GM21381 (cell line): Measurements from ENCODE around the gene SPACA4.
"Not testable (repeated sequence)": the region's sequence is repeated elsewhere in the genome, so short reads cannot be mapped to it uniquely, and the experiment has no call there.

ENCODE experiments used
- ATAC-seq: cut with Tn5 transposase; IDR thresholded peaks from one replicate; pipeline ENCODE4 v1.9.1; 2021; ENCODE audit warnings: mild to moderate bottlenecking, moderate library complexity; ENCODE audit not compliant: unreplicated experiment

SPACA4 gene, protein sequence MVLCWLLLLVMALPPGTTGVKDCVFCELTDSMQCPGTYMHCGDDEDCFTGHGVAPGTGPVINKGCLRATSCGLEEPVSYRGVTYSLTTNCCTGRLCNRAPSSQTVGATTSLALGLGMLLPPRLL

DNA sequence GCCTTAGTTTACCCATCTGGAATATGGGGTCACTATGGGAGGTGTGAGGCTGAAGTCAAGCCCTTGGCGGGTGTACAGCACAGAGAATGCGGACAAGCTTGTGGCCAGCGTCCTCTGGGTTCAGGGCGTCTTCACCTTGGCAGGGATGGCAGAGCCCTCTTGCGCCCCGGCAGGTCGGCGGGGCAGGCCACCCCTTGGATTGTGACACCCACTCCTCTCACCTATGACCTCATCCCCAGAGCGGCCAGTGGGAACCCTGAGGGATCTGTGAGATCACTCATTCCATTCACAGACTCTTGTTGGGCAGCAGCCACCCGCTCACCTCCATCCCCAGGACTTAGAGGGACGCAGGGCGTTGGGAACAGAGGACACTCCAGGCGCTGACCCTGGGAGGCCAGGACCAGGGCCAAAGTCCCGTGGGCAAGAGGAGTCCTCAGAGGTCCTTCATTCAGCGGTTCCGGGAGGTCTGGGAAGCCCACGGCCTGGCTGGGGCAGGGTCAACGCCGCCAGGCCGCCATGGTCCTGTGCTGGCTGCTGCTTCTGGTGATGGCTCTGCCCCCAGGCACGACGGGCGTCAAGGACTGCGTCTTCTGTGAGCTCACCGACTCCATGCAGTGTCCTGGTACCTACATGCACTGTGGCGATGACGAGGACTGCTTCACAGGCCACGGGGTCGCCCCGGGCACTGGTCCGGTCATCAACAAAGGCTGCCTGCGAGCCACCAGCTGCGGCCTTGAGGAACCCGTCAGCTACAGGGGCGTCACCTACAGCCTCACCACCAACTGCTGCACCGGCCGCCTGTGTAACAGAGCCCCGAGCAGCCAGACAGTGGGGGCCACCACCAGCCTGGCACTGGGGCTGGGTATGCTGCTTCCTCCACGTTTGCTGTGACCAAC is at the start of gene SPACA4:
Gene SPACA4, plus strand, starts transcription at position 280 of the 896 bp plus-strand sequence. Its CDS starts 237 bp downstream, at position 517.
- no peak for ATAC-seq

DNA sequence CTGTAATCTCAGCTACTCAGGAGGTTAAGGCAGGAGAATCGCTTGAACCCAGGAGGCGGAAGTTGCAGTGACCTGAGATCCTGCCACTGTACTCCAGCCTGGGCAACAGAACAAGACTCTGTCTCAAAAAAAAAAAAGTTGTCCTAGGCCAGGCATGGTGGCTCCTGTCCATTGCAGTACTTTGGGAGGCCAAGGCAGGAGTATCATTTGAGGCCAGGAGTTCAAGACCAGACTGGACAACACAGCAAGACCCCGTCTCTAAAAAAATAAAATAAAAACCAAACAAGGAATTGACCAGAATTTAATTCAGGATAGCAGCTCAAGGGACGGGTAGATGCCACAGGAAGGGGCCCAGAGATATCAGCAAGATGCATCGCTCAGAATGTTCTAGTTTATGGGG is 49.7 kb upstream of the SPACA4 start:
- no peak for ATAC-seq

DNA sequence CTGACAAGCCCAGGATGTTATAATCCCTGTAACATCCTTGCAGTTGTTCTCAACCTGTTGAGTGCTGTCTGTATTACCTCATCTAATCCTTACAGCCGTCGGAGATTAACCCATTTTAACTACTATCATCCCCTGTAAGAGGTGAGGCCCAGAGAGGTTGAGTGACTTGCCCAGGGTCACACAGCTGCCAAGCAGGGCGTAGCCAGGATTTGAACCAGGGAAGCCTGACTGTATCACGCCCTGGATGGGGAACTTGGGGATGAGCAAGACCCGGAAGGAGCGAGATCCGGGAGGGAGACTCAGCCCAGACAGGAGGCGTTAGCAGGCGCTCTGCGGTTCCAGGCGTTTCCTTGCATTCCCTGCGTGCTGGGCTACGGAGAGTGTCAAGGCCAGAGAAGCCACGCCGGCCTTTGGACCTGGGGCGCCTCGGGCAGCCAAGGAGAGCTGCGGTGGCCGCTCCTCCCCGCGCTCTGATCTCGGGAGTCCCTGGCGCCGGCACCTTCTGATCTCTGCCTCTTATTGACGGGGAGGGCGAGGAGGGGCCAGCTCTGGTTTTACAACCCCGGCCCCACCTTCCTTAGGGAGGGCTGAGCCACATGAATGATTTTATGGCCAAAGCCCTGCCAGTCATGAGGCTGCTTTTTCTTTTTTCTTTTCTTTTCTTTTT is 48.4 kb upstream of the SPACA4 start:
- no peak for ATAC-seq

DNA sequence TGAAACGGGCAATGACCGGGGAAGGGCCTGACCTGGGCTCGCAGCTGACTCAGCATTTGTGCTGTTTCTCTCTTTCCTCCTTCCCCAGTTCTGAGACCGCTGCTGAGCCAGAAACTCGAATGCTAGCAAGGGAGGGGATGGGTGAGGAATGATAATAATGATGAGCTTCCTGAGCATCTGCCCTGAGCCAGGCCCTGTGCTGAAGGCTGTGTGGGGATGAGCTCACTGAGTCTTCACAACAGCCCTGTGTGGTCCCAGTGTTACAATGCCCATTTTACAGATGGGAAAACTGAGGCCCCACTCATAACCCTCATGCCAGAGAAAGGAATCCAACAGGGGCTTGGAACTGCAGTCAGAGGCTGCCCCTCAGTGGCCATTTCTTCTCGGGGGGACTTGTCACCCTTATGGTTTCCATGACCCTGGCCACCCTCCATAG is 46.4 kb upstream of the SPACA4 start:
- no peak for ATAC-seq

DNA sequence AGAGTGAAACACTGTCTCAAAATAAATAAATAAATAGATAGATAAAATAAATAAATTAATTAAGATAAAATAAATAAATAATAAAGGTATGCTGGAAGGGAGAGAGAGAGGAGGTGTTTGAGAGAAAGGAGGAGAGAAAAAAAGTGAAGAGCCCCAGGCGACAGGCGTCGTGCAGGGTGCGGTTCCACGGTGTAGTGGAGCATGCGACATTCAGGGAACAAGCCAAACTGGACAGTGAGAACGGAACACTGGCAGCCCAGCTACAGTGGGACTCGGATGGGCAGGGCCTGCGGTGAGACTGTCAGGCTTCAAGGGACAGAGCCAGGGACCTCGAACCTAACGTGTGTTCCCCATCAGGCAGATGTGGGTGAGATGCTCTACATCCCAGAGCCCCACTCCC is 45.1 kb upstream of the SPACA4 start:
- no peak for ATAC-seq

DNA sequence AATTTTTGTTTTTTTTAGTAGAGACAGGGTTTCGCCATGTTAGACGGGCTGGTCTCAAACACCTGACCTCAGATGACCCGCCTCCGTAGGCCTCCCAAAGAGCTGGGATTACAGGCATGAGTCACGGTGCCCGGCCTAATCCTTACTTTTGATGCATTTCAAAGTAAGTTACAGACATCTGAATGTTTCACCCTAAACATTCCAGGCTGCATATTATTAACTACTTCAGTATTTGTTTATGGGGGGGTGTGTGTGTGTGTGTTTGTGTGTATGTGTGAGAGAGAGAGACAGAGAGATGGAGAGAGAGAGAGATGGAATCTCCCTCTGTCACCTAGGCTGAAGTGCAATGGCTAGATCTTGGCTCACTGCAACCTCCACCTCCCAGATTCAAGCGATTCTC is 41.5 kb upstream of the SPACA4 start:
- no peak for ATAC-seq

DNA sequence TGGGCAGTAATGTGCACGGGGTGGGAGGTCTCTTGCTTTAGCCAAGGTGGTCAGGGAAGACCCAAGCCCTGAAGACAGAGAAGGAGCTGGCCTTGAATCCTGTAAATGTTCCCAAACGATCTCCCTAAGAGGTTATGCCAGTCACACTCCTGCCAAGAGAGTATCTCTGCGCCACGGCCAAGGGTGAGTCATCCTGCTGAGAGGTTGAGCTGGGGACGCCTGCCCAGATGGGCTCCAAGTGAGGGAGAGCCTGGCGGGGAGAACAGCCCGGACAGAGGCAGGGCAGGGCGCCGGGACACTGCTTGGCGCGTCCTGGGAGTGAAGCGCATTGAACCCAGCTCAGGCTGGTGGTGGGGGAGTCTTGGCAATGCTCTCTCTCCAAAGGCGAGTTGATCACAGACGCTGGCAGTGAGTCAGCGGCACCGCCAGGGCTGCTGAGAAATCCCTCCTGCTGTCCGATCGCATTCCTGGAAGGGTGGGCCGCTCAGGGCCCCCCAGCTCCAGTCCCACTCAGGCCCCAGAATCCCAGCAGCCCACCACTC is 38.1 kb upstream of the SPACA4 start:
- no peak for ATAC-seq

DNA sequence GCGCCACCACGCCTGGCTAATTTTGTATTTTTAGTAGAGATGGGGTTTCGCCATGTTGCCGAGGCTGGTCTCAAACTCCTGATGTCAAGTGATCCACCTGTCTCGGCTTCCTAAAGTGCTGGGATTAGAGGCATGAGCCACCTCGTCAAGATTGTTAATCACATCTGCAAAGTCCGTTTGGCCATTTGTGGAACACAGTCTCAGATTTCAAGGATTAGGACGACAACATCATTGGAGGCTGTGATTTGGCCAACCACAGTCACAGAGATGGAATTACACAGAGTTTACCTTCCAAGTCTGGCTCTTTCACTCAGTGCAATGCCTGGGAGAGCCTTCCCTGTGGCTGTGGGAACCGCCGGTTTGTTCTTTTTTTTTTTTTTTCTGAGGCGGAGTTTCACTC is 36.7 kb upstream of the SPACA4 start:
- no peak for ATAC-seq

DNA sequence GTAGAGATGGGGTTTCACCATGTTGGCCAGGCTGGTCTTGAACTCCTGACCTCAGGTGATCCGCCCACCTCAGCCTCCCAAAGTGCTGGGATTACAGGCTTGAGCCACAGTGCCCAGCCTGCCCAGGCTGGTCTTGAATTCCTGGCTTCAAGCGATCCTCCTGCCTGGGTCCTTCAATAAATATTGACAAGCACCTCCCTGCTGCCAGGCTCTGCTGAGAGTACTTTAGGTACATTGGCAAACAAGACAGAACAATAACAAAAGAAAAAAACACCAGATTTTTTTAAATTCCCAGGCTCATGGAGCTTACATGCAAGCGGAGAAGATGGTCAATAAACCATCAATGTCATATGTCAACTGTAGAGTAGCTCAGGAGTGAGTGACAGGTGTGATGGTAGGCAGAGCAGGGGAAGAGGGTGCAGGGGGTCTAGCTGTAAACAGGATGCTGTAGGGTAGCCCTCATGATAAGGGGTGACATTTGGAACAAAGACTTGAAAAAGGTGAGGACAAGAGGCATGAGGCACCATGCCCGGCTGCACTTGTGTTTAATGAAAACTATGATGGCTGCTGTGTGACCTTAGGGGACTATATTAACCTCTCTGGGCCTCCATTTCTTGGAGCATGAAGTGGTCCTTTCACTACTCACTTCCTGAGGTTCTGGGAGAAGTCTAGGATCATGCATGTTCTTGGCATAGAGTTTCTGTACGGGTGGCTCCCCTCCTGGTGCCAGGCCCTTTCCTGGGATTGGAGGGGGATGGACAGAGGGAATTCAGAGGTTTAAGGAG is 35.0 kb upstream of the SPACA4 start:
- ATAC-seq, result no peak

DNA sequence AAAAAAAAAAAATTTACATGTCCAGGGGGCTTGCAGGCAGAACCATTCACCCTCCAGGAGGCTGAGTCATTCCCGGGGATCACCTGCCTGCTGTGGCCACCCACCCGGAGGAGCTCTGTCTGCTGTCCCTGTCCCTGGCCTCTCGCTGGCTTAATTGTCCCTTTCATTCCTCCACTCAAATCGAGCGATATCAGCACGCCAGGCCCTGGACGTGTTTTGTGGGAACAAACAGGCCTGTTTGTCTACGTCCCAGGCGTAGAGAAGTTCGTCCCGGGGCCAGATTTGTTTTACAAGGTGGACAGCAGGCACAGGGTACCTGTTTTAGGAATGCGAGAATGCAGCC is 33.4 kb upstream of the SPACA4 start:
- no peak for ATAC-seq

DNA sequence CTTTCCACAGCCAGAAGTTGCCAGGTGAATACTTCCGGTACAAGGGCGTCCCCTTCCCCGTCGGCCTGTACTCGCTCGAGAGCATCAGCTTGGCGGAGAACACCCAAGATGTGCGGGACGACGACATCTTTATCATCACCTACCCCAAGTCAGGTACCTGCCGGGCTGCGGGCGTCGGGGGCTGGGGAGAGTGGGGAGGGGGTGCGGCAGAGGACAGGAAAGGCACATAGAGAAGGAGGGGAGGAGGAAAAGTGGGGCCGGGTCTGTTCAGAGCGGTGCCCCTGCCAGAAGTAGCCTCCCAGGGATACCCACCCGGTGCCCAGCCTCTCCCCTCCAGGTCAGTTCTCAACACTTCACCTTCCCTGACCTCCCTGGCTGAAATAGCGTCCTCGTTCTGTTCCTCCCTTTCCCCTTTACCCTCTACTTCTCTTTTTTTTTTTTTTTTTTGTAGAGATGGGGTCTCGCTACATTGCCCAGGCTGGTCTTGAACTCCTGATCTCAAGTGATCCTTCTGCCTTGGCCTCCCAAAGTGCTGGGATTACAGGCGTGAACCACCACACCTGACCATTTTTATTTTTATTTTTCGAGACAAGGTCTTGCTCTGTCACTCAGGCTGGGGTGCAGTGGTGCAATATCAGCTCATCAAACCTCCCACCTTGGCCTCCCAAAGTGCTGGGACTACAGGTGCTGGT is 30.5 kb upstream of the SPACA4 start:
- no peak for ATAC-seq

DNA sequence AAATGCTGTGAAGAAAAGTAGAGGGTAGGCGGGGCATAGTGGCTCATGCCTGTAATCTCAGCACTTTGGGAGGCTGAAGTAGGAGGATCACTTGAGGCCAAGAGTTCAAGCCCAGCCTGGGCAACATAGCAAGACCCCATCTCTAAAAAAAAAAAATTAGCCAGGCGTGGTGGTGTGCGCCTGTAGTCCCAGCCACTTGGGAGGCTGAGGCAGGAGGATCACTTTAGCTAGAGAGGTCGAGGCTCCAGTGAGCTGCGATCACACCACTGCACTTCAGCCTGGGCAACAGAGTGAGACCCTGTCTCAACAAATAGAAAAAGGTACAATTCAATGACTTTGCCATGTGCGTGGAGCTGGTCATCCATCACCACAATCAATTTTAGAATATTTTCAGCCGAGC is 28.6 kb upstream of the SPACA4 start:
- ATAC-seq, result not testable (repeated sequence)

DNA sequence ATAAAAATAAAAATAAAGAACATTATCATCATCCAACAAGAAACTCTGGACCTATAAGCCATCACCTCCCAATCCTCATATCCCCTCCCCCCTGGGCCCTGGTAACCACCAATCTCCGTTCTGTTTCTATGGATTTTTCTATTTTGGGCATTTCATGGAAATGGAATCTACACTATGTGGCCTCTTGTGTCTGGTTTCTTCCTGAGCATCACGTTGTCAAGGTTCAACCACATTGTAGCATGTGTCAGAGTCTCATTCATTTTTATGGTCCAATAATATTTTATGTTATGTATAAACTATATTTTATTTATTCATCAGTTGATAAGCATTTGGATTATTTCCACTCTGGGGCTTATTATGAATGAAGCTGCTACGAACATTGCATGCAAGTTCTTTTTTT is 27.7 kb upstream of the SPACA4 start:
- ATAC-seq, result no peak

DNA sequence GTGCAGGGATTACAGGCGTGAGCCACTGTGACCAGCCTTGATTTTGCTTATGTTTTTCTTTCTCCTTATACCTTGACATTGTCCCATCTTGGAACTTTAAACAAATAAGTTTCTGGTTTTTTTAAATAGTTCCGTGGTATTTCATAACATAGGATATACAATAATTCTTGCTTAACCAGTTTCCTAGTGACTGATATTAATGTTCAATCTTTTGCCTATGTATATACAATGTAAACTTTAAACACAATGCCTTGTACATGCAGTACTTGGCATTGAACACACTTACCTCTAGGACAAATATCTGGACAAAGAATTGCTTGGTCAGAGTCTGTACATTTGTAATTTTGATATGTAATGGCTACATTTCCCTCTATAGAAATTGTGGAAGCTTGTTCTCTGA is 24.4 kb upstream of the SPACA4 start:
- ATAC-seq, result no peak

DNA sequence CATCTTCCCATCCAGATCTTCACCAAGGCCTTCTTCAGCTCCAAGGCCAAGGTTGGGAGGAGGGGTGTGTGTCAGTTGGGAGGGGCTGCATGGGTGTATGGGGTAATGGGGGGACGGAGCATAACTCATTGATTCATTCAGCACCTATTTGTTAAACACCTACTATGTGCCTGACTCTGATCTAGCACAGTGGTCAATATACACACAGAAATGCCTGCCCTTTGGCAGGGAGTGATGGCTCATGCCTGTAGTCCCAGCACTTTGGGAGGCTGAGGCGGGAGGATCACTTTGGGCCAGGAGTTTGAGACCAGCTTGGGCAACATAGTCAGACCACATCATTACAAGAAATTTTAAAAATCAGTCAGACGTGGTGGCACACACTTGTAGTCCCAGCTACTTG is 19.2 kb upstream of the SPACA4 start:
- no peak for ATAC-seq

DNA sequence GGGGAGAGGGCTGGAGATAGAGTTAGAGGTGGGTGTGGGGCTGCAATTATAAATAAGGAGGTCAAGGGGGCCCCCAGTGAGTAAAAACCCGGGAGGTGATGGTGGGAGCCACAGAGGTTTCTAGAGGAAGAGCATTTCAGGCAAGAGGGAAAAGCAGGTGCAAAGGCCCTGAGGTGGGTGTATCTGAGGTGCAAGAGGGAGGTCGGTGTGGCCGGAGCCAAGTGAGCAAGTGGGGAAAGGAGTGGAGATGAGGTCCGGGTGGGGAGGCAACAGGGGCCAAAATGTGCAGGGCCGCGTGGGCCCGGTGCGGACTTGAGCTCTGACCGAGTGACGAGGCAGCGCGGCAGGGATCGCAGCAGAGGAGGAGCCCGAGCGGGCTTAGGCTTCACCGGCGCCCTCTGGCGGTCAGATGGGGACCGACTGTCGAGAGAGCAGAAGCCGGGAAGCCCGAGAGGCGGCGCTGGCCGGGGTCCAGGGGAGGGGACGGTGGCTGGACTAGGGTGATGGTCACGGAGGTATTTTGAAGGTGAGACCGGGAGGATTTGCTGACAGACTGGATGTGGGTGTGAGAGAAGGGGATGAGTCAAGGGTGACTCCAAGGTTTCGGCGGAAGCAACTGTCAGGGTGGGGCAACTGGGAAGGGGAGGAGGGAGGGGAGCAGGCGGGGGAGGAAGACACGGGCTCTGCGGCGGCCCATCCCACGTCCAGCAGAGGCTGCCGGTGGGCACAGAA is 17.7 kb upstream of the SPACA4 start:
- ATAC-seq, result no peak

DNA sequence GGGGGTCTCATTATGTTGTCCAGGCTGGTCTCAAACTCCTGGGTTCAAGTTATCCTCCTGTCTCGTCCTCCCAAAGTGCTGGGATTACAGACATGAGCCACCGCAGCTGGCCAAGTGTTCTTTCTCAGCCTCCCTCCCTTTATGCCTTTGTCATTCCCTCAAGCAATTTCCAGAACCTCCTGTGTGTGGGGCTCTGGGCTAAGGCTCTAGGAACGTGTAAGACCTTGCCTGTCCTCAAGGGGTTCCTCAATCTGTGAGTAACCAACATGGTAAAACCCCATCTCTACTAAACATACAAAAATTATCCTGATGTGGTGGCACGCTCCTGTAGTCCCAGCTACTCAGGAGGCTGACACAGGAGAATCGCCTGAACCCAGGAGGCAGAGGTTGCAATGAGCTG is 15.5 kb upstream of the SPACA4 start:
- no peak for ATAC-seq

DNA sequence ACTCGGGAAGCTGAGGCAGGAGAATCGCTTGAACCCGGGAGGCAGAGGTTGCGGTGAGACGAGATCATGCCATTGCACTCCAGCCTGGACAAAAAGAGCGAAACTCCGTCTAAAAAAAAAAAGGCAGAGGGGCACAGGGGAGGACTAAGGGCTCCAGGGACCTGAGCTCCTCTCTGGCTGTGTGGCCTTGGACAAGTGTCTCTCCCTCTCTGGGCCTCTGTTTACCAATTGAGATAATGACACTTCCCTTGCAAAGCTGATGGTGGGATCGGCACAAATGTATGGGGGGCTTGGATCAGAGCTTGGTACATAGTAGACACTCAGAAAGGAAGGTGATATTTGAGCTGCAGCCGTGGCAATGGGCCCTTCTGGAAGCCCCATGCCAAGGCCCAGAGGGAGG is 11.4 kb upstream of the SPACA4 start:
- ATAC-seq, result no peak

DNA sequence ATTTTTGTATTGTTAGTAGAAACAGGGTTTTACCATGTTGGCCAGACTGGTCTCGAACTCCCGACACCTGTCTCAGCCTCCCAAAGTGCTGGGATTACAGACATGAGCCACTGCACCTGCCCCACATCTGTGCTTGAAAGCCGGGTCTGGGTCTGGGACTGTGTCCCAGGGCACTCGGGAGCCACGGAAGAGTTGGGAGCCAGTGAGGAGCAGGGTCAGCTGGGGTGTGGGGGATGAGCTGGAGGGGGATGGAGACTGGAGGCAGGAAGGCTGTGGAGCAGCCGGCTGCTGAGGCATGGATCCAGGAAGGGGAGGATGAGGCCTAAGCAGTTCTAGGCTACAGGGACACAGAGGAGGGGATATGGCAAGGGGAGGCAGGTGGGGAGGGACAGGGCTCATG is 10.7 kb upstream of the SPACA4 start:
- ATAC-seq, result no peak

DNA sequence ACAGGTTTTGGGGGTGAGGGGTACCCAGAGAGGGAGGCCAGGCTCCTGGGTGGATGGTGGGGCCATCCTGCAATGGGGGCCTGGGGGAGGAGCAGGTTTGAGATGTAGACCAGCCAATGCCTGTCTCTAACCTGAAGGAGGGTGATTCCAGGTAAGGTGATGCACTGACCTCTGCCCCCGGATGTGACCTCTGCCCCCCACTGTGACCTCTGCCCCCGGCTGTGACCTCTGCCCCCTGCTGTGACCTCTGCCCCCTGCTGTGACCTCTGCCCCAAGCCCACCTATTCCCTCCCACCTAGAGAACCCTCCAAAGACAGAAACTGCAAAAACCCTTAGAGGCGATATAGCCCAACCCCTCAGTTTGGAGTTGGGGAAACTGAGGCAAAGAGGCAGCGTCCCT is 10.3 kb upstream of the SPACA4 start:
- no peak for ATAC-seq
